ENCODE results near the gene FBN1.

Gene FBN1

DNA sequence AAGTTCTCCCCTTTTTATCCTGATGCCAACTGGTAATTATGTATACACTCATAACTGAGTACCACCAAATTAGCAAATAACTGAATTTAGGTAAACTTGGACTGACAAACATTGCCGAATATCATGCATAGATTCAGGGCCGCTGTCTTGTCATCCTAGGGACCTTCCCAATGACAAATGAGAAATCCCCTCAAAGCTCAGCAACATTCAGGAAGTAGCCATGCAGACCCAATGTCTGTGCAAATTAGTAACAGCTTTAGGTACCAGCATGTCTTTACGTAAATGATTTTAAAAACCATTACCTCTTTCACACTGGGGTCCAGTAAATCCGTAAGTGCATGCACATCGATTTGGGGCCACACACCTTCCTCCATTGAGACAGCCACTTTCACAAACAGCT lies 49.5 kb downstream of the FBN1 start:
- DNase-seq, result no peak
- intact Hi-C loops (cut with DNase I), result no loop called here

DNA sequence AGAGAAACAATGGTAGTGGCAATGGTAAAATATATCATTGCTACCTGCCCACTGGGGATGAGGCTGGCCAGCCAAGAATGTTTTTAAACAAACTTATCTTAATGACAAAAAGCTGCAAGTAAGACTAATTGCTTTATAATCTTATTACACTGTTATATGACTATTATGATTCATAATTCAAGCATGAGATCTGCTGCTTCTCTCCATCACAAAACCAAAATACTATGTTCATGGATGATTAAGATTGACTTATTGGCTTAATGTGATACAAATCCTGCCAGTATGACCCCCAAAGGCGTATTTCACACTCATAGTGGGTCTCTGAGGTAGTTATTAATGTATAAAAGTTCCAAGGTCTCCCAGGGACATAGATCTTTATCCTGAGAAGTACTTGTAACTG lies 52.6 kb downstream of the FBN1 start:
- intact Hi-C loops (cut with DNase I), result no loop called here
- DNase-seq, result no peak

DNA sequence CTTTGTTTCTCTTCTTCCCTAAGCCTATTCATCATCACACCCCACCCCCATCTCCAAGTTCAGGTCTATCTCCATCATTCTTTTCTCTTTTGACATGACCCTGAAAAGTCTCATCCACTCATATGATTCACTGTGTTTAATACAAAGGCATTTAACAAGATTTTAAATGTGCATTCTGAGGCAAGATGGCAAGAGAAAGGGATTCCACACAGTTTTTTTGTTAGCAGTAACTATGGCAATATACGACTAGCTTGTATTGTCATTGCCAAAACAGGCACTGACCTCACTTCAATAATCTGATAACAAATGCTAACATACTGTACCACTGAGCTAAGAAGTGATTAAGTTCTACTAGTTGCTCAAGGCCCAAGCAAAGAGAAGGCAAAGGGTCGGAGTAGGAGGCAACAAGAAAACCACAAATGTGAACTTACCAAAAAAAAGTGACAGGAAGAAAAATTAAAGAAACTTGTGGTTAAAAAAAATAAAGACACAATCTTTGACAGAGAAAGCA lies 53.2 kb downstream of the FBN1 start:
- intact Hi-C loops (cut with DNase I), result no loop called here
- DNase-seq, result no peak

DNA sequence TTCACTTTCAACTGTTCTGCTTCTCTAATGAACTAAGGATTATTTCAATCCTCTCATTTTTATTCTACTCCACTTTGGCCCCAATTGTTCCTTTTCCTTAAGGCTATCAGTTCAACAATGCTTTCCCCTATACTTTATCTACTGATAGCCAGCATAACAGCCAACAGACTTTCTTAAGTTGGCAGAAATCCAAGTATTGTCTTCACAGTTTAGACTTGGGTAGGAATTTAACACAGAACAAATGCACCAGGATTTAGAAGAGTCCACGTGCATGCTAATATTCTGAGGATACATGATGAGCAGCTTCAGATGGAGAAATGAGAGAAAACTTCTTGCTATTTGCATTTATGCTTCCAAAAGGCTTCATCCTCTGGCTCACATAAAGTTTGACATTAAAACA lies 54.8 kb downstream of the FBN1 start:
- DNase-seq, result no peak
- intact Hi-C loops (cut with DNase I), result no loop called here

DNA sequence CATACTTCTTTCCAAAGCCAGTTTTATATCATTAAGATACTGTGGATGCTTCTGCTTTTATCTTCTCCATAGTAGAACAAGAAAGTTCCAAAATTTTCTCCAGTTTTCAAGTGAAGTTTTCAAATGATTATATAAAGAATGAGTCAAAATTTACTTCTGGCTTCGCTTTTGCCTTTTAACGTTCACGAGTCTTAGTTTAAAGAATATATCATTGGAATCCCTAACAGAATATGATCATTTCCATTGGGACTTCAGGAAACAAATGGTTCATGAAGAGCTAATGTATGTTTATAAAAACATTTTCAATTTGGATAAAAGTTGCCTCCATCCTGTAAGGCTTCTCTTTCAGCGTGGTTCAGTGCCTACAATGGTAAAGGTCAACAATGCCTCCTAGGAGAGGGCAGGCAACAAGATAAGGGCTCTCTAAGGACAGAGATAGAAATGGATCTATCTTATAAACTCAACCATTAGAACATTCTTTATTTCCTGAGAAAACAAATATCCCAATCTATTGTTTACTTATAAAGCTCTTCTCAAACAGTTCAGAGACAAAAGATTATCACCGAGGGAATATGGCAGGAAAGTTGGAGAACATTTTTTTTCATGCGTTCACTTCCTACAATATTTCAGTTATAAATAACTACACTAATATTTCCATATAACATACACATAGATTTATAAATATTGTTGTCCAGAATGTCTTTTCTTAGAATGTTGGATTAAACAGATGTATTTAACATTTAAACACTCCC lies 60.5 kb downstream of the FBN1 start:
- intact Hi-C loops (cut with DNase I), result no loop called here
- no peak for DNase-seq

DNA sequence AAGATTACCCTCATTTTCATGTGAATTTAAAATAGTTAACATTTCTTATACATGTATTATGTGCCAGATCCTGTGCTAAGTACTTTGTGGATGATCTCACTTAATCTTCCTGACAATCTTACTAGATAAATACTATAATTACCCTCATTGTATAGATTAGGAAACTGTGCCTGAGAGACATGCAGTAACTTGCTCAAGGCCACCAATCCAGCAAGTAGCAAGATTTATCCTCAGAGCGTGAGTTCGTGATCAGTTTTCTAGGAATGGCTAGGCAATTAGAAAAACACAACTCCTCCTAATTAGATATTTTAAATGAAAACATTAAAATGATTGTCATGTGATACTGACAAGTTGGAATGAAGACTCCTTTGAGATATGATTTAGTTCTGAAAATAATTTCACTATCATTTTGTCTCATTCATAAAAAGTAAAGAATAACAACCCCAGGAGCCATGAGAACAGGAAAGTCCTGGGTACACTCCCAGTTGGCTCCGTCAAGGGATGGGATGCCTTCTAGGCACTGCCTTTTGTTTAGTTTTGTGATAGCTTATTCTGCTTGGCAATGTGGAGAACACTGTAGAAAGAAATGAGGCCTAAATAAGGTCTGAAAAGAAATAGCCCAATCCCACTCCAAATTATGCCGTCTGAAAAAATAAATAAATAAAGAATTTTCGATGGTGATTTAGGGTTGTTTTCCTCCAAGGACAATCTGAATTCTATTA lies 61.3 kb downstream of the FBN1 start:
- no peak for DNase-seq
- intact Hi-C loops (cut with DNase I), result no loop called here

DNA sequence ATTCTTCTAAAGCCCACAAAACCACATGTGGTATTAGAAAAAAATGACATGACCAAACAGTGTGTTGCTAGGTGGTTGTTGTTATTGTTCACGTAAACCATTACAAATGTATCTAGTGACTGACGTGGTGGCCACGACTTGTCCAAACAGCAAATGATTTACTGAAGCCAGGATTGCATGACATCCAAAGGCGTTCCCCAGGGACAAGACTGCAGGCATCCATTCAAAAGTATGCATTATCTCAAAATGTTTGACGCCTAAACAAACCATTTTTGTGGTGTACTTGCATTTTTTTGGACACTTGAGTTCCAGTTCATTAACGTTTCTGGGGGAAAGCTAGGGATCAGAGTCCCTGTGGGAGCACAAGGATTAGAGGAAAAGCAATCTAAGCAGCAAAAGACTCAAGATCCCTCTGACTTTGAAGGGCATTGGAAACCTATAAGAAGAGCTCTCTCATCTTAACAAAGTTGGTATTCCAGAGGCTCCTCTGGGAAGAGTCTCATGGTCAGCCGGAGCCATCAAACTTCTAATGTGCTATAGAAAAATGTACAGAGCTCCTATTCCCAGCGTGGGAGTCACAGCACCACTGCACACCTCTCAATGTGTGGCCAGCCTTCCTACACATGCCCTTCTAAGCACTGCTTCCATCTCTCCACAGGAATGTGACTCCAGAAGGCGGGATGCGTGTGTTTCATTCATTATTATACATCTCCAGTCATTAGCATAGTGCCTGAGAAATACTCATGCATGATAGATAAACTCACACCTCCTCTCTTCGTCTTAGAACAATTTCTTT lies 62.9 kb downstream of the FBN1 start:
- intact Hi-C loops (cut with DNase I), result no loop called here
- DNase-seq, result no peak

DNA sequence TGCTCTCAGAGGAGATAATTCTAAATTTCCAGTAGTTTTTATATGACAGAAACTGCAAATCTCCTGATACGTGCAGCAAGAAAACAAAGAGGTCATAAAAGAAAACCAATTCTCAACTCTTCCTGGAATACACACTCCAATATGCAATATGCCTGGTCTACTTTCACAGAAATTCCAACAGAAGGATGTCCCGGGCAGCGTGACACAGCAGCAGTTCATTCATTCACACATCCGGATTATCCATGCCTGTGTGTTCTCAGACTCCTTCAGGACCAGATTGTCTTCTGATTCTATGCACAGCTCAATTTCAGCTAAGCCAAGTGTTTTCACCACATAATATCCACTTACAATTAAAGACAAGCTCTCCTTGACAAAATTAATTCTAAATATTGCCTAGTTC lies 64.3 kb downstream of the FBN1 start:
- DNase-seq, result no peak
- intact Hi-C loops (cut with DNase I), result no loop called here

DNA sequence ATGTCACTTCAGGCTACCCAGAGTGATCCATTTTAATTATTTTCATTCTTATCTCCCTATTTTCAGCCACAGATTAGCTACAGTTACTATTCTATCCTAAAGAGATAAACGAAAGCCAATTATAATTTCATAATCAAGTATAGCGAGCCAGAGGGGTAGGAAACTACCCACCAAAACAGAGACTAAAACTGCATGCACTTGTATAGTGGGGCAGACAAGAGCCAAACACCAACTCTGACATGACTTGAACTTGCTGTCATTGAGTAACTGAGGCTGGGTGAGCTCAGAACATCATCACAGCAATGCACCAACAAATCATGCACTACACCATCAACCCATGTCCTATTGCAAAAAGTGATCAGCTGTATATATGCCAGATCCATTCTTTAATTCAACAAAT lies 64.8 kb downstream of the FBN1 start:
- intact Hi-C loops (cut with DNase I), result no loop called here

DNA sequence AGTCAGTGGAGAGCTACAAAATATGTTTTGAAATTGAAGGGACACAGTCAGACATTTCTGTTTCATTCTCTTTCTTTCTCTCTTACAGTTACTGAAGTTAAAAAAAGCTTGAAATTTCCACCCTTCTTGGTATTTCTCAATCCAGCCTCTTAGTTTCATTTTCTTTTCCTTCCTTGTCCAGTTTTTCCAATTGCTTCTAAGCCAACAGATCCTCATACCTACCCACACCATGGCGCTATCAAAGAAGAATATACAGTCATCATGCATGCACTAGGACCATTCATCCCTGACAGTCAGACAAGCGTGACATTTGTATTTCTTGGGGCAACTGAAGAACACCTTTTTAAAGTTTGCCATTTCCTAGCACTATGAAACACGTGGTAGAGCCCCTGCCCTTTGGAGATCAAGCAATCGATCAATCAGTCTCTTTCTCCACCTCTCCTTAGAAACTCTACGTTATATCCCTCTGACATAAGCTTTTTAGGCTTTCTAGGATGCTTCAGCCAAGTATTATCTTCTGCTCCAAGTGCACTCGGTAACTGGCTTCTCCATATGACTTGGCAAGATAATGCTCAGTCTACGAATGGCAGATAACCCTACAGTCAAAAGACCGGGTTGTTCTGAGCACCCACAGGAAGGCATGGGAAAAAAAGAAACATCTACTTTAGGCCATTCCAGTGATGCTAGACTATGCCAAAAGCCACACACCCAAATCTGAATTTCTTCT lies 65.4 kb downstream of the FBN1 start:
- intact Hi-C loops (cut with DNase I), result no loop called here
- no peak for DNase-seq

More for the DNA sequence above, 64.8 kb downstream of the FBN1 start:
- DNase-seq, result no peak

DNA sequence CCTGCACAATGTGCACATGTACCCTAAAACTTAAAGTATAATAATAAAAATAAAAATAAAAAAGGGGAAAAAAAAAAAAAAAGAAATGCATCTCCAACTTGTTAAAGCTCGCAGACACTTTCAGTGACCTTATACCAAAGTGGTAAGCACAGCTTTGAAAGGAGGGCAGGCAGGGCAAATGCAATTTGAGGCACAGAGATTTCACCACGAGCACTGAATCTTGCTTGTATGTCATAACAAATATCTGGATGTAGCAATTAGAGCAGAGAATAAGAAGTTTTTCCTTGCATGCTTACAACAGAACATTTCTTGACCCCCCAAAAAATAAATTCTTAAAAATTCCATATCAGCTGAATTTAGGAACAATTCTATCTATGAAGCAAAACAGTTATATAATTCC lies 66.5 kb downstream of the FBN1 start:
- DNase-seq, result no peak
- intact Hi-C loops (cut with DNase I), result no loop called here

DNA sequence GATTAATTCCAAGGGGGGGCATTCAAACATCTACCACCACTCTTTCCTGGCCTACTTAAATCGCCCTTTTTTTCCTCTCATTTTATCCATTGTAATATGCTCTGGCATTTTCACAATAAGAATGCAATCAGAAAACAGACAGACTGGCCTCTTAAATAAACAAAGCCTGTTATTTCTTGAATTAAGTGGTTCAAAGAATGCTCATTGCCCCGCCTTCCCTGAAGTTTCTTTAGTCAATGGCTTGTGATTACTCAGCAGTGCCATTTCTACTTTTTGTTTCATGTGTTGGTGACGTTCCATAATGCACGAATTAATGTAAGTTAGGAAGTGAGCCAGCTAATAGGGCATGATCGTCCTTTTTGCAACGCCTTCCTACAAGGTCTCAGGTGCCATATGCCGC lies 68.0 kb downstream of the FBN1 start:
- no peak for DNase-seq
- intact Hi-C loops (cut with DNase I), result no loop called here

DNA sequence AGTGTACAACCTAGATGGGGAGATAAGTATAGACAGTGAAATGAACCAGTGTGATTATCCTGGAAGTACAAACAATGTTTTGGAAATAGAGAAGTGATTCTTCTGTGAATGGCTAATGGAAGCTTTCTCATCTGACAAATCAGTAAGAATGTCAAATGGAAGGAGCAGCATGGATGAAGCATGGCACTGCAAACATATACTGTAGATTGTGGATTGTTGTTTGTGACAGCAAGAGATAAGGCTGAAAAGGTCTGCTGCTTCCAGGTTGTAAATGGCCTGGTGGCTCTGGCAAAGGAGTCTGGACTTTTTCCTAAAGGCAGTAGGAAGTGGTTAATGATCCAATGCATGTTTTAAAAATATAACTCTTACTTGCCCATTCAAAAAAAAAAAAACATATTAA lies 71.3 kb downstream of the FBN1 start:
- intact Hi-C loops (cut with DNase I), result no loop called here
- no peak for DNase-seq

DNA sequence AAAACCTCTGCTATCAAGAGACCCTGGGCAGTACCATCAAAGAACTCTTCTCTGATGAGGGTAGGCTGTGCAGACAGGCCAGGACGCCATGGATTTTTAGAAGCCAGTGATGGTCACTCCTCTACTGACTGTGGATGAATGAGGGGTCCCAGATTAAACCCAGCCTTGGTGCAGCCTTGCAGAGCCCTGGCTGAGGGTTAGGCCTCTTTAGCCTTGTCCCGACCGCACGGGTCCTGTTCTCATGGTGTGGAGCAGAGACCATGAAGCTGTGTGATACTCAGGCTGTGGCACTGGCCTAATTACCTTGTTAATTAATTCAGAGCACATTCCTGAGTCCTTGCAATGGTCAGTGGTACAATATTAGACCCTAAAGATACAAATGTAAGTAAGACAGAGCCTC lies 71.7 kb downstream of the FBN1 start:
- intact Hi-C loops (cut with DNase I), result no loop called here
- DNase-seq, result no peak

DNA sequence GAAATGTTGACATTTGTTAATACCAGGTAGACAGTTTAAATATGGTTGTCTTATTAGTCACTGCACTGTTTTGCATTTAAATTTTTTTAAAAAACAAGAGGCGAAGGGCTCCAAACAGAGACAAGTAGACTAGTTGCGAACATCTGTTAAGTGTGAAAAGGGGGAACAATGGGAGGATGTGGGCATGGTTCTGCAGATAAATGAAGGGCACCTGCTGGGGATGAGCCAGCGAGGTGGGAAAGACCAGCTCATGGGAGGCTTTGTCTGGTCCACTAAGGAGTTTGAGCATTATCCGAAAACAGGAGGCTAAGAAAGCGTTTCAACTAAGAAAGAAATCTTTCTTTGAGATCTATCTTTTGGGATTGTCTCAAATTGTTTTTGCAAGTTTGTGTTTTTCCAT lies 72.7 kb downstream of the FBN1 start:
- DNase-seq, result no peak
- intact Hi-C loops (cut with DNase I), result no loop called here

DNA sequence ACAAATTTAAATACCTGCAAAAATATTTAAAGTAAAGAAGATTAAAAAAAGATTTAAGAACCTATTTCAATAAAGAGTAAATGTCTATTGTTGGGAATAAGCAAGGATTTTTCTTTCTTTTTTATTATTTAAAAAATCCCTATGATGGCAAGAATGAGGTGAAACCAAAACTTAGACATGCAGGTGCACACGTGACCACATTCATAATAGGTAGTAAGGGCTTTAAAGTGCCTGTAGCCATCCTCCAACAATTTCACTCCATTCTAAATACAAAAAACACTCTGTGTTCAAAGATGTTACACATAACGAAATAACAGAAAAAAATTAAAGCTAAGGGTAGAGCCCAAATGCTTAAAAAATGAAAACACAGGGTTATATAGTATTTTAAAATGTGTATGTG lies 74.0 kb downstream of the FBN1 start:
- intact Hi-C loops (cut with DNase I), result no loop called here
- no peak for DNase-seq

DNA sequence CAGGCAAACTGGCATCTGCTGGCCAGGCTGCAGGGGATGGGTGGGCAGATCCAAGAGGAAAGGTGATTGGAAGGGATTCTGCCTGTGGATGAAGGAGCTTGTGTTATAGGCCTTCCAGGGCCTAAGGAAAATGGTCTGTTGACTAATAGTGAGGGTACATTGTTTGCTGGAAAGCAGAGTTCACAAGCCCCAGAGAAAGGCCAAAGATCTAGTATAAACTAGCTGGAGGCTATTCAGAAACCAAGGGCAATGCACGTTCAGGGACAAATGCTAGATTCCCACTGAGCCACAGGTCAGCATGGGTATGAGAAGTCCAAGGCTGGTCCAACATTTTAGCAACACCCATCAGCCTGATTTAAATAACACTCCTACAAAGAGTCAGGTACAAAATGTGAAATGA lies 74.7 kb downstream of the FBN1 start:
- DNase-seq, result peak in 2 of 42 donors; percentile 7 to 26
- intact Hi-C loops (cut with DNase I), result no loop called here

DNA sequence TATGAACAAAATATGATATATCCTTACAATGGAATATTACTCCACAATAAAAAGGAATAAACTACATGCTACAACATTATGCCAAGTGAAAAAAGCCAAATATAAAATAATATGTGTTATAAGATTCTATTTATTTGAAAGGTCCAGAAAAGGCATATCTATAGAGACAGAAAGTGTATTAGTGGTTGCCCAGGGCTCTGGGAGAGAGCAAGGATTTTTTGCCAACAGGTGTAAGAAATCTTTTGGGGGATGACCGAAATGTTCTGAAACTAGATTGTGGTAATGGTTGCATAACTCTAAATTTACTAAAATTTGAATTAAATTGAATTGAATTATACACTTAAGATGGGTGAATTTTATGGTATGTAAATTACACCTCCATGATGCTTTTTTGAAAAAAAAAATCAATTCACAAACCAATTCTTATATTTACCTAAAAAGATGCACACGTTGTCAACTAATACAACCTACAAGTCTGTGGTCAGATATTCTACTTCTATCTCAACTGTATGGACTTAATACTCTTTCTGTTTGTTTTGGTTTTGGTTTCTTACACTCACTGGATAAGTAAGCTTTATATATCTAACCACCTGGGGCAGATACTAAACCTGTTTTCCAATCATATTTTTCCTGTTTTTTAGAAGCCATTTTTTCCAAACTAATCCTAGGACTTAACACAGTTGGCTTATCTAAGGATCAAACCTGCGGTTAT lies 75.8 kb downstream of the FBN1 start:
- no peak for DNase-seq
- intact Hi-C loops (cut with DNase I), result no loop called here

DNA sequence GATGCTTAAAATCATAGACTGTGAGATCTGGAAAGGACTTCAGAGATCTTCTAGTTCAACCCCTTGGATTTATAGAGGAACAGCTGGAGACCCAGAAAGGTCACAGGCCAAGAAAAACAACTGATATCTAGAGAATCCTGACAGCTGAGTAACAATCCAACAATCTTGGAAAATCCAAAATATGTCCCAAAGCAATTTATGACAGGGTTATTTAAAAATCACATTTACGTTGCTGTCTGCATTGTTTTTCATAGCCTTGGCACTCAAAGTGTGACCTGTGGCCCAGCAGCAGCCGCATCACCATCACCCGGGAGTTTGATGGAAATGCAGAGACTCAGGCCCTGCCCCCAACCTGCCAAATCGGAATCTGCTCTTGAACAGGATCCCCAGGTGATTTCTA lies 78.8 kb downstream of the FBN1 start:
- no peak for DNase-seq
- intact Hi-C loops (cut with DNase I), result no loop called here
